H1 (cell line): ENCODE measurements around the gene SCN11A. TPM values are rescaled to one million over a fixed set of nuclear protein-coding genes. Genes with fewer than 3 reads are reported as not detected.

Experiments
- CTCF ChIA-PET: fragments of 300-600 bp; sonication (Branson Sonifier 250); formaldehyde crosslinking; loops from one replicate; lab custom pipeline; 2021; ENCODE audit not compliant: partially characterized antibody; lab: Charles Lee
- POLR2A ChIA-PET: fragments of 300-600 bp; sonication (Branson Sonifier 250); formaldehyde crosslinking; loops from one replicate; lab custom pipeline; 2021; ENCODE audit warnings: inconsistent platforms; ENCODE audit not compliant: partially characterized antibody; lab: Charles Lee
- DNase-seq, 2 experiments: peaks; one replicate each; pipeline versions ENCODE4 v3.0.0 to v3.0.0-alpha.2; 2010 to 2022; ENCODE audit warnings: low spot score in 2 of 2, low read depth in 1 of 2, mixed read lengths in 1 of 2
- FAIRE-seq: peaks from 2 replicates; lab custom pipeline; 2011; peaks lifted over from hg19 to GRCh38; lab: Jason Lieb, UNC
- H2AFZ ChIP-seq: 2 replicates; pipeline ENCODE4 v1.8.1; 2012; ENCODE audit warnings: low read length, inconsistent platforms
- H2AK5ac ChIP-seq: 2 replicates; pipeline ENCODE4 v1.6.1; 2013; ENCODE audit warnings: low read depth, low read length
- H2BK120ac ChIP-seq: replicated peaks from 2 replicates; pipeline ENCODE3; 2013; ENCODE audit warnings: low read depth, low read length, inconsistent platforms
- H2BK12ac ChIP-seq: 2 replicates; pipeline ENCODE4 v1.6.1; 2013; ENCODE audit warnings: low read depth, low read length
- H2BK15ac ChIP-seq: 2 replicates; pipeline ENCODE4 v1.6.1; 2013; ENCODE audit warnings: low read length
- H2BK20ac ChIP-seq: 2 replicates; pipeline ENCODE4 v1.6.1; 2013; ENCODE audit warnings: low read length
- H2BK5ac ChIP-seq: 2 replicates; pipeline ENCODE4 v1.6.1; 2013; ENCODE audit warnings: low read depth, low read length
- H3K14ac ChIP-seq: 2 replicates; pipeline ENCODE4 v1.6.1; 2013; ENCODE audit warnings: inconsistent platforms; ENCODE audit not compliant: insufficient read length
- H3K18ac ChIP-seq: 2 replicates; pipeline ENCODE4 v1.6.1; 2013; ENCODE audit warnings: low read length; ENCODE audit errors: extremely low read depth
- H3K23ac ChIP-seq: 2 replicates; pipeline ENCODE4 v1.6.1; 2013; ENCODE audit warnings: inconsistent platforms; ENCODE audit not compliant: insufficient read length
- H3K23me2 ChIP-seq: 2 replicates; pipeline ENCODE4 v1.6.1; 2013; ENCODE audit warnings: low read depth, low read length
- H3K27ac ChIP-seq: 2 replicates; pipeline ENCODE4 v1.6.1; 2011; ENCODE audit warnings: low read depth, low read length, inconsistent platforms
- H3K27me3 ChIP-seq, 4 experiments: replicated peaks in 1 of 4; 1 replicate in 1 of 4; 2 replicates in 3 of 4; pipeline versions ENCODE4 v1.6.1 to v1.8.1; 2011 to 2013; ENCODE audit warnings: low read length in 3 of 4, mild to moderate bottlenecking in 3 of 4, inconsistent platforms in 2 of 4, mixed read lengths in 2 of 4, moderate library complexity in 1 of 4; ENCODE audit not compliant: control insufficient read depth in 3 of 4, insufficient read depth in 3 of 4; ENCODE audit errors: extremely low read depth in 1 of 4
- H3K36me3 ChIP-seq, 4 experiments: 2 replicates each; pipeline versions ENCODE4 v1.6.1 to v1.8.1; 2011 to 2013; ENCODE audit warnings: mild to moderate bottlenecking in 4 of 4, low read length in 3 of 4, moderate library complexity in 2 of 4, control low read depth in 1 of 4, inconsistent platforms in 1 of 4; ENCODE audit not compliant: insufficient read depth in 4 of 4, control insufficient read depth in 2 of 4
- H3K4ac ChIP-seq: replicated peaks from 2 replicates; pipeline ENCODE3; 2013; ENCODE audit warnings: low read length, low read depth, mixed read lengths, inconsistent platforms; ENCODE audit not compliant: insufficient read length
- H3K4me1 ChIP-seq, 4 experiments: replicated peaks in 1 of 4; 1 replicate in 1 of 4; 2 replicates in 3 of 4; pipeline versions ENCODE4 v1.6.1 to v1.8.1; 2011 to 2013; ENCODE audit warnings: low read length in 3 of 4, inconsistent platforms in 2 of 4, mixed read lengths in 1 of 4; ENCODE audit not compliant: insufficient read depth in 4 of 4, control insufficient read depth in 3 of 4
- H3K4me2 ChIP-seq, 2 experiments: 2 replicates each; pipeline versions ENCODE4 v1.6.1 to v1.8.1; 2011 to 2013; ENCODE audit warnings: low read depth in 2 of 2, low read length in 2 of 2, control low read depth in 1 of 2, inconsistent platforms in 1 of 2, mild to moderate bottlenecking in 1 of 2; ENCODE audit not compliant: insufficient read depth in 1 of 2
- H3K4me3 ChIP-seq, 4 experiments: fragments of 200-600, 300-600 bp in 1 of 4; sonication (generic), shearing (Covaris generic), sonication (Bioruptor Twin) in 1 of 4; 2 replicates each; pipeline versions ENCODE4 v1.5.1 to v1.8.1; 2011 to 2016; ENCODE audit warnings: low read length in 4 of 4, low read depth in 3 of 4, control low read depth in 2 of 4, inconsistent platforms in 2 of 4, mild to moderate bottlenecking in 2 of 4, mixed read lengths in 1 of 4, moderate library complexity in 1 of 4; ENCODE audit not compliant: insufficient read depth in 2 of 4; ENCODE audit errors: extremely low read depth in 1 of 4
- H3K56ac ChIP-seq: replicated peaks from 2 replicates; pipeline ENCODE3; 2013; ENCODE audit warnings: low read depth, mild to moderate bottlenecking, mixed read lengths, low read length, inconsistent platforms; ENCODE audit not compliant: insufficient read length
- H3K79me1 ChIP-seq: 2 replicates; pipeline ENCODE4 v1.6.1; 2013; ENCODE audit warnings: low read depth, low read length, control low read depth
- H3K79me2 ChIP-seq, 2 experiments: 2 replicates each; pipeline versions ENCODE4 v1.6.1 to v1.8.1; 2012 to 2013; ENCODE audit warnings: low read length in 2 of 2, mild to moderate bottlenecking in 2 of 2, inconsistent platforms in 1 of 2; ENCODE audit not compliant: insufficient read depth in 2 of 2, control insufficient read depth in 1 of 2
- H3K9ac ChIP-seq, 4 experiments: replicated peaks in 1 of 4; 1 replicate in 1 of 4; 2 replicates in 3 of 4; pipeline versions ENCODE4 v1.6.1 to v1.8.1; 2011 to 2013; ENCODE audit warnings: low read depth in 3 of 4, low read length in 3 of 4, control low read depth in 2 of 4, mild to moderate bottlenecking in 2 of 4, moderate library complexity in 2 of 4, inconsistent platforms in 1 of 4; ENCODE audit errors: extremely low read depth in 1 of 4
- H3K9me3 ChIP-seq, 2 experiments: 2 replicates each; pipeline versions ENCODE4 v1.6.1 to v1.8.1; 2012 to 2013; ENCODE audit warnings: mild to moderate bottlenecking in 2 of 2, moderate library complexity in 2 of 2, control low read depth in 1 of 2, inconsistent platforms in 1 of 2, low read depth in 1 of 2, low read length in 1 of 2, mixed read lengths in 1 of 2; ENCODE audit not compliant: insufficient read depth in 2 of 2
- H4K20me1 ChIP-seq, 2 experiments: replicated peaks in 1 of 2; 2 replicates each; pipeline versions ENCODE3 to v1.8.1; 2011 to 2013; ENCODE audit warnings: inconsistent platforms in 2 of 2, low read length in 2 of 2, mild to moderate bottlenecking in 1 of 2; ENCODE audit not compliant: insufficient read depth in 2 of 2, control insufficient read depth in 1 of 2
- H4K5ac ChIP-seq: 2 replicates; pipeline ENCODE4 v1.6.1; 2013; ENCODE audit warnings: low read length, low read depth, mixed read lengths, inconsistent platforms; ENCODE audit not compliant: insufficient read length
- H4K8ac ChIP-seq: 2 replicates; pipeline ENCODE4 v1.8.0; 2013; ENCODE audit warnings: mild to moderate bottlenecking, moderate library complexity, low read length, inconsistent platforms; ENCODE audit not compliant: insufficient read depth; ENCODE audit errors: extremely low read depth
- H4K91ac ChIP-seq: replicated peaks from 2 replicates; pipeline ENCODE3; 2013; ENCODE audit warnings: low read length, mixed read lengths, inconsistent platforms; ENCODE audit not compliant: insufficient read length
- KDM1A ChIP-seq: fragments of 200-600, 300-600 bp; sonication (generic); IDR thresholded peaks from 2 replicates; pipeline ENCODE4 v1.7.1; 2016; ENCODE audit warnings: mild to moderate bottlenecking, low read length, borderline replicate concordance
- MAFK ChIP-seq: IDR thresholded peaks from 2 replicates; pipeline ENCODE4 v1.6.1; 2012; ENCODE audit warnings: low read depth, mild to moderate bottlenecking, improper control_type of control experiment, low read length
- NANOG ChIP-seq: IDR thresholded peaks from 2 replicates; pipeline ENCODE4 v1.6.1; 2011; ENCODE audit warnings: low read length, low read depth, mild to moderate bottlenecking, inconsistent platforms; ENCODE audit not compliant: insufficient read depth, poor library complexity, severe bottlenecking
- POLR2A ChIP-seq, 2 experiments: IDR thresholded peaks; 1 replicate in 1 of 2; 2 replicates in 1 of 2; pipeline ENCODE4 v1.6.1; 2011; ENCODE audit warnings: low read depth in 2 of 2, low read length in 2 of 2, mild to moderate bottlenecking in 2 of 2; ENCODE audit errors: control extremely low read depth in 1 of 2
- POLR2AphosphoS5 ChIP-seq: IDR thresholded peaks from 2 replicates; pipeline ENCODE4 v1.6.1; 2011; ENCODE audit warnings: low read depth, low read length
- TBP ChIP-seq: IDR thresholded peaks from 2 replicates; pipeline ENCODE4 v1.6.1; 2011; ENCODE audit warnings: low read depth, low read length, improper control_type of control experiment
- TEAD4 ChIP-seq: IDR thresholded peaks from 2 replicates; pipeline ENCODE4 v1.6.1; 2012; ENCODE audit warnings: low read depth, low read length, inconsistent platforms, mixed read lengths
- ZNF274 ChIP-seq: IDR thresholded peaks from 2 replicates; pipeline ENCODE4 v1.7.0; 2012; ENCODE audit warnings: low read length, borderline replicate concordance; ENCODE audit errors: extremely low read depth
- WGBS, 2 experiments: shearing (Covaris generic) in 1 of 2; methylation state at CpG; one replicate each; pipeline versions ENCODE4 v1.1.6 to v1.1.7; 2013 to 2015; ENCODE audit warnings: low lambda C conversion rate in 2 of 2, mixed read lengths in 2 of 2, inconsistent platforms in 1 of 2, low coverage in 1 of 2, missing lambda C conversion rate in 1 of 2; ENCODE audit not compliant: insufficient replicate concordance in 2 of 2, insufficient coverage in 1 of 2, insufficient read length in 1 of 2; ENCODE audit errors: extremely low coverage in 1 of 2, missing lambda C conversion rate in 1 of 2; 5-methylcytosine and 5-hydroxymethylcytosine counted together
- polyA plus RNA-seq, 7 experiments: library from polyadenylated mRNA; depleted of rRNA in 3 of 7; stranded (reverse) in 5 of 7; unstranded in 2 of 7; fragments of >200 nt in 5 of 7; fragments of 200-250 nt in 2 of 7; gene quantifications; 1 replicate in 5 of 7; 2 replicates in 1 of 7; 4 replicates in 1 of 7; pipeline versions ENCODE4 v1.2.1 to v1.2.3, GENCODE V29; 2011 to 2013; ENCODE audit warnings: missing spikeins in 2 of 7, mixed read lengths in 2 of 7
- total RNA-seq: library from RNA; stranded (reverse); fragmentation: NEBNext Ultra II Directional; extraction: Animal tissue kit (Norgen Biotek cat#: 25700); gene quantifications from 2 replicates; pipeline ENCODE4 v1.2.1, GENCODE V29; 2021

SCN11A gene
- total and polyA plus RNA-seq, 2 of the 8 experiments (the other 6 are each of a cell fraction or from before 2014, with no cell fraction given): 0.11 to 0.21 TPM

DNA sequence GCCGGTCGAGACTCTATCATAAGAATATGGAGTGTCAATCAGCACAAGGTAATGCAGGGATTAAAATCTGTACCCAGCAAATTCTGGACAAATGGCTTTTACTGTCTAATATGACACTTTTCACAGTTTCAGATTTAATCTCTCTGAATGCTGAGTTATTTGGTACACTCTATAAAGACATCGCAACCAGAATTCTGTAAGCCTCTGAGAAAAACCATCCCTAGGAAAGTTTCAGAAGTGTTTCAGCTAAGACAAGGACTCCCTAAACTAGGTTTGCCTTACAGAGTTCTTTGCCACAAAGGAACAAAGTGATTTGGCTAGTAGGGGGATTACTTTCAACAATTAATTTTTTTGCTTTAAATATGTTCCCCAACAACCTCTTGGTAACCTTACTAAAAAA is 11.4 kb upstream of the SCN11A start:
- 95% methylated on average over 3 of the region's 3 CpGs; no CpG with 5 or more reads in 1 of the 2 experiments for WGBS, 2 experiments
- H2BK120ac ChIP-seq: no peak overlapping the region
- H3K9me3 ChIP-seq: no peaks in the 10 kb centered on the region
- H4K91ac ChIP-seq: no peak overlapping the region
- no peak overlapping the region for H2AFZ ChIP-seq
- no peaks in the 10 kb centered on the region for H3K23me2 ChIP-seq
- H2BK5ac ChIP-seq: no peak overlapping the region
- no peak overlapping the region for H4K8ac ChIP-seq
- peaks cover 0 to 3% (median 0%) of the 10 kb centered on the region in 4 experiments; a peak in 1 of 7 replicates for H3K4me1 ChIP-seq
- H3K4ac ChIP-seq: no peak overlapping the region
- peaks cover 0 to 2% of the 10 kb centered on the region in 2 experiments for H4K20me1 ChIP-seq
- peaks cover 2% of the 10 kb centered on the region for H3K79me1 ChIP-seq
- no peak overlapping the region for H3K9ac ChIP-seq
- H3K27me3 ChIP-seq: no peaks in the 10 kb centered on the region
- H4K5ac ChIP-seq: no peak overlapping the region
- no peak overlapping the region for H3K56ac ChIP-seq
- no peak overlapping the region for H3K4me2 ChIP-seq
- H3K4me3 ChIP-seq: no peak overlapping the region
- no peak overlapping the region for H2AK5ac ChIP-seq
- no peak for DNase-seq
- H2BK12ac ChIP-seq: no peak overlapping the region
- CTCF ChIA-PET: interaction anchor here (0.6 kb wide), 1 partner anchor 596 kb away, joined by 3 read pairs; no protein-coding TSS in a partner anchor
- peaks cover 0 to 23% (median 11%) of the 10 kb centered on the region in 4 experiments; a peak in 5 of 8 replicates for H3K36me3 ChIP-seq
- no peak for FAIRE-seq
- peaks cover 3 to 55% of the 10 kb centered on the region in 2 experiments; a peak in 2 of 4 replicates for H3K79me2 ChIP-seq
- TF ChIP-seq POLR2A (IDR thresholded peaks at IDR 0.05; ENCODE audit: control extremely low read depth in 1 of 2, low read depth in 2 of 2, low read length in 2 of 2) (no peak), KDM1A (no peak), POLR2AphosphoS5 (no peak), NANOG (no peak), MAFK (no peak), TEAD4 (no peak), TBP (no peak), ZNF274 (no peak)
- no peak overlapping the region for H3K23ac ChIP-seq
- no peak overlapping the region for H2BK15ac ChIP-seq
- H3K27ac ChIP-seq: no peak overlapping the region
- H3K14ac ChIP-seq: no peak overlapping the region
- H2BK20ac ChIP-seq: no peak overlapping the region
- no peak overlapping the region for H3K18ac ChIP-seq
- POLR2A ChIA-PET: no interaction called here
